Cardiac fibroblast (primary cell): ENCODE data around the gene SLC44A3.

Experiments
- DNase-seq, 2 donors: peaks; one replicate each; pipeline versions ENCODE4 v3.0.0 to v3.0.0-alpha.2; 2010; ENCODE audit warnings: low read depth in 2 of 2
- H3K4me3 ChIP-seq, 2 donors: replicated peaks in 1 of 2; 1 replicate in 1 of 2; 2 replicates in 1 of 2; pipeline ENCODE4 v1.5.1; 2011; ENCODE audit warnings: low read depth in 2 of 2, low read length in 2 of 2, mild to moderate bottlenecking in 2 of 2, moderate library complexity in 1 of 2
- TF ChIP-seq, protein P1 (sequence below): IDR thresholded peaks from one replicate; pipeline ENCODE4 v1.5.1; 2011; ENCODE audit warnings: low read depth, mild to moderate bottlenecking, low read length, inconsistent platforms

SLC44A3 gene

DNA sequence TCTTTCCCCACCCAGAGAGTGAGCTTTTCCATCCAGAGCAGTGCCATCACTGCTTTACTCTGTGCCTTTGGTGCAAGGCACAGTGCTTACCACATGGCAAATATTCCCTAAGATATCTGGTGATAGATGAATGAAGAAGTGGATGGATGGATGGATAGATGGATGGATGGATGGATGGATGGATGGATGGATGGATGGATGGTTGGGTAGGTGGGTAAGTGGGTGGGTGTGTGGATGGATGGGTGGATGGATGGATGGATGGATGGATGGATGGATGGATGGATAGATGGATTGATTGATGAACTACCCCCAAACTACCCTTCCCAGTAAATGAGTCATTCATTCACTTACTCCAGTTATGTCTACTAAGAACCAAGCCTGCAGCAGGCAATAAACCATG, 42.9 kb upstream of the SLC44A3 start:
- no peak overlapping the region for H3K4me3 ChIP-seq
- TF ChIP-seq, protein P1, sequence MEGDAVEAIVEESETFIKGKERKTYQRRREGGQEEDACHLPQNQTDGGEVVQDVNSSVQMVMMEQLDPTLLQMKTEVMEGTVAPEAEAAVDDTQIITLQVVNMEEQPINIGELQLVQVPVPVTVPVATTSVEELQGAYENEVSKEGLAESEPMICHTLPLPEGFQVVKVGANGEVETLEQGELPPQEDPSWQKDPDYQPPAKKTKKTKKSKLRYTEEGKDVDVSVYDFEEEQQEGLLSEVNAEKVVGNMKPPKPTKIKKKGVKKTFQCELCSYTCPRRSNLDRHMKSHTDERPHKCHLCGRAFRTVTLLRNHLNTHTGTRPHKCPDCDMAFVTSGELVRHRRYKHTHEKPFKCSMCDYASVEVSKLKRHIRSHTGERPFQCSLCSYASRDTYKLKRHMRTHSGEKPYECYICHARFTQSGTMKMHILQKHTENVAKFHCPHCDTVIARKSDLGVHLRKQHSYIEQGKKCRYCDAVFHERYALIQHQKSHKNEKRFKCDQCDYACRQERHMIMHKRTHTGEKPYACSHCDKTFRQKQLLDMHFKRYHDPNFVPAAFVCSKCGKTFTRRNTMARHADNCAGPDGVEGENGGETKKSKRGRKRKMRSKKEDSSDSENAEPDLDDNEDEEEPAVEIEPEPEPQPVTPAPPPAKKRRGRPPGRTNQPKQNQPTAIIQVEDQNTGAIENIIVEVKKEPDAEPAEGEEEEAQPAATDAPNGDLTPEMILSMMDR: no peak
- no peak for DNase-seq

- DNase-seq: no peak
- TF ChIP-seq, protein P1: no peak
- no peak overlapping the region for H3K4me3 ChIP-seq
Observed at GRCh38 chr1:94778808-94779207, 41.3 kb upstream of the SLC44A3 start.

GRCh38 chr1:94783342-94784189, 36.6 kb upstream of the SLC44A3 start:
- TF ChIP-seq, protein P1: no peak
- H3K4me3 ChIP-seq: no peak overlapping the region
- DNase-seq: peak; percentile 90 to 93

- TF ChIP-seq, protein P1: no peak
- H3K4me3 ChIP-seq: no peak overlapping the region
- no peak for DNase-seq
Observed at GRCh38 chr1:94784190-94784515, 36.0 kb upstream of the SLC44A3 start.

GRCh38 chr1:94787691-94788090, 32.5 kb upstream of the SLC44A3 start:
- DNase-seq: no peak

DNA sequence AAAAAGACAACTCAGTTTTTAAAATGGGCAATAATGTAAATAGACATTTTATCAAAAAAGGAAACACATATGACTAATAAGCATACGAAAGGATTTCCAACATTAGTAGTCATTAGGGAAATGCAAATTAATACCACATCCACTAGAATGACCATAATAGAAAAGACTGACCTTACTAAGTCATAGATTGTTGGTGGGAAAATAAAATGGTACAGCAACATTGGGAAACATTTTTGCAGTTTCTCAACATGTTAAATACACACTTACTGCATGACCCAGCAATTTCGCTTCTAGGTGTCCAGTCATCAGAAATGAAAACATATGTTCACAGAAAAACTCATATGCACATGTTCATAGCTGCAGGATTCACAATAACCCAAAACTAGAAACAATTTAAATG, 29.9 kb upstream of the SLC44A3 start:
- TF ChIP-seq, protein P1: no peak
- no peak overlapping the region for H3K4me3 ChIP-seq
- peak in 1 of 2 donors; percentile 85 for DNase-seq

More at GRCh38 chr1:94787691-94788090, 32.5 kb upstream of the SLC44A3 start:
- TF ChIP-seq, protein P1: no peak
- H3K4me3 ChIP-seq: no peak overlapping the region
